ENCODE data around the gene SPATA4.
A peak's percentile ranks its signal among the peaks of the same experiment; 100 is the strongest.

SPATA4 gene

DNA sequence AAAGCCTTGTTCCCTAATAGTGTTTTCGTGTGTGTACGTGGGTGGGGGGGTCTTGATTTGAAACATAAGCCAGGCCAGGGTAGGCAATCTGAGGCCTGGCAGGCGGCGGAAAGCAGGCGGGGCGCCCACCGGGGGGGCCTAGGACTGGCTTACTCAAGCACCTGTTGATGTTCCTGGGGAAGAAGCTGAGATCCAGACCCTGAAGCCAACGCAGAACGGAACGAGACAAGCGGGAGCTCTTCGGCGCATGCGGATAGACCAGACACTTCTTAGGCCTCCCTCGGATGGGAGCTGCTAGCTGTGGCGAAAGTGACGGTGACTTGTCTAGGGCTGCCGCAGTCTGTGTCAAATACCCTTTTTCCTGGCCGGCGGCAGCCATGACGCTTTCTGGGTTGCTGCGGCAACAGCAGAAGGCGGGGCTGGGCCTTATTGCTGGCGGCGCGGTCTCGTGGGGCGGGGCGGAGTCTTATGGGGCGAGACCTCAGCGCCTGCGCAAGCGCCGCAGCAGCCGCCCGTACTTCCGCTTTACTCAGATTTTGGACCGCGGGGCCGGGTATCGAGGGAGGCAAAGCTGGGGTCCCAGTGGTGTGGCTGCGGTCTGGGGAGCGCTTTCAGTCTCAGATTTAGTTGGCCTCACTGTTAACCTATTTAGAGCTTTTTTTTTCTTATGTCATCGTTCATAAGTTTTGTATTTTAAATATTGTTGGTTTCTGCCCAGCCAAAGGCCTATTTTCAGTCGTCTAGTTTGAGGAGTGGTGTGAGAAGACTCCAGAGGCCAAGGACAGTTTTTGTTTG lies at the start of gene SPATA4:
Gene SPATA4 (minus strand): TSS at position 402 of the 795 bp plus-strand sequence. CDS start 23 bp downstream, at position 379.
- H3K4me3 ChIP-seq (ENCODE audit: low read length): peak within 1 kb of the TSS; percentile 73
- peak; percentile 66 for DNase-seq (ENCODE audit: low read depth)
- no peak for TF ChIP-seq CTCF (conservative IDR thresholded peaks at IDR 0.05; ENCODE audit: low read depth, low read length)

DNA sequence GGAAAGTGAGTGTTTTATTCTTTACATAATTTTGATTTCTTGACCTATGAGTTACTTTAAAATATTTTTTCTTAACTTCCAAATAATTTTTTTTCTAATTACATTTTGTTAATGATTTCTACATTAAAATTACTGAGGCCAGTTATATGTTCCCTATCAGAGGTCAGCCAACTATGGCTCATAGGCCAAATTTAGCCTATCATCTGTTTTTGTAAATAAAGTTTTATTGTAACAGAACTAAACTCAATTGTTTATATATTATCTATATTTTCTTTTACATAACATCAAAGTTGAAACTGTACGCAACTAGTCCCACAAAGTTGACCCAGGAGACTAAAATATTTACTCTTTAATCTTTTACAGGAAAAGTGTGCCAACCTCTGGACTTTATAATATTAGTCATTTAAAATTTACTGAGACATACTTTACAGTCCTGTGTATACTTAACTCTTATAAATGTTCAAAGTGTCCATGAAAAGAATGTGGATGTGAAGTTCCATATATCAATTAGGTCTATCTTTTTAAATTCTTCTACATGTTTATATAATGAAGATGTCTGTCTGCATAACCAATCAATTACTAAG lies 47.5 kb upstream of the SPATA4 start:
- H3K4me3 ChIP-seq (ENCODE audit: low read length): no peak overlapping the region
- DNase-seq (ENCODE audit: low read depth): no peak
- TF ChIP-seq CTCF (conservative IDR thresholded peaks at IDR 0.05; ENCODE audit: low read depth, low read length): no peak

DNA sequence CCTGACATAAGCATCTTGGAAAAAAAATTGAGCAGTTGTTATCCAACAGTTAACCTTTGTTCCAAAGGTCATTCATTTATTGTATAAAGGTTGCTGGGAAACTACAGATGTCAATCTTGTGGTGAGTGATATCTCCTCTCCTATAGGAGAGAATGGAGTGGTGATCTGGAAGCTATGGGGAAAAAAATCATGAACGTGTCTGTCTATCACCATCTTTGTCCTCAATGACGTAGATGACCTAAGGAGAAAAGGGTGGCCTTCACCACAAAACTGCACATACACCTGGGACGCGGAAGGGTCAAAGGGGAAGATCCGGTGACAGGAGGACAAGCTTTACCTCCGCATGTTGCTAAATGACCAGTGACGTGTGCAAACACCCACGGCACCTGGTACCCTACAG lies 46.3 kb upstream of the SPATA4 start:
- no peak for TF ChIP-seq CTCF (conservative IDR thresholded peaks at IDR 0.05; ENCODE audit: low read depth, low read length)
- H3K4me3 ChIP-seq (ENCODE audit: low read length): no peak overlapping the region
- DNase-seq (ENCODE audit: low read depth): no peak

- no peak for TF ChIP-seq CTCF (conservative IDR thresholded peaks at IDR 0.05; ENCODE audit: low read depth, low read length)
- no peak for DNase-seq (ENCODE audit: low read depth)
- H3K4me3 ChIP-seq (ENCODE audit: low read length): no peak overlapping the region
These were observed 43.4 kb upstream of the SPATA4 start for GRCh38 chr4:176238826-176239225.

- no peak overlapping the region for H3K4me3 ChIP-seq (ENCODE audit: low read length)
- no peak for TF ChIP-seq CTCF (conservative IDR thresholded peaks at IDR 0.05; ENCODE audit: low read depth, low read length)
- peak; percentile 74 for DNase-seq (ENCODE audit: low read depth)
These were observed 42.8 kb upstream of the SPATA4 start for GRCh38 chr4:176238157-176238610.

GRCh38 chr4:176236946-176237345 lies 41.6 kb upstream of the SPATA4 start:
- no peak overlapping the region for H3K4me3 ChIP-seq (ENCODE audit: low read length)
- TF ChIP-seq CTCF (conservative IDR thresholded peaks at IDR 0.05; ENCODE audit: low read depth, low read length): no peak
- no peak for DNase-seq (ENCODE audit: low read depth)

GRCh38 chr4:176230836-176231235 lies 35.5 kb upstream of the SPATA4 start:
- TF ChIP-seq CTCF (conservative IDR thresholded peaks at IDR 0.05; ENCODE audit: low read depth, low read length): no peak

More at GRCh38 chr4:176230836-176231235, 35.5 kb upstream of the SPATA4 start:
- DNase-seq (ENCODE audit: low read depth): no peak
- H3K4me3 ChIP-seq (ENCODE audit: low read length): no peak overlapping the region

Data from retinal pigment epithelial cell (primary cell).